ENCODE measurements around the gene C2.

Gene C2

GRCh38 chr6:31927242-31927862 lies at the start of gene C2:
Gene C2, plus strand, starts transcription at chr6:31927717. Its CDS starts 36 bp downstream, at chr6:31927753.
- TF ChIP-seq CTCF (IDR thresholded peaks at IDR 0.05; ENCODE audit: low read depth, low read length), result no peak
- H3K4me3 ChIP-seq (ENCODE audit: low read depth, low read length), result no peak within 1 kb of the TSS

- H3K4me3 ChIP-seq (ENCODE audit: low read depth, low read length), result no peak overlapping the region
- TF ChIP-seq CTCF (IDR thresholded peaks at IDR 0.05; ENCODE audit: low read depth, low read length), result no peak
Observed at GRCh38 chr6:31878222-31878621, 49.3 kb upstream of the C2 start.

- TF ChIP-seq CTCF (IDR thresholded peaks at IDR 0.05; ENCODE audit: low read depth, low read length), result no peak
- no peak within 1 kb of the TSS for H3K4me3 ChIP-seq (ENCODE audit: low read depth, low read length)
Observed at GRCh38 chr6:31878726-31879125, 48.8 kb upstream of the C2 start, which contains the start of gene SLC44A4. Gene SLC44A4, minus strand, starts transcription at chr6:31878997. Its CDS starts 17 bp downstream, at chr6:31878980.

- H3K4me3 ChIP-seq (ENCODE audit: low read depth, low read length), result no peak overlapping the region
- no peak for TF ChIP-seq CTCF (IDR thresholded peaks at IDR 0.05; ENCODE audit: low read depth, low read length)
Observed at GRCh38 chr6:31879143-31879542, 48.4 kb upstream of the C2 start.

DNA sequence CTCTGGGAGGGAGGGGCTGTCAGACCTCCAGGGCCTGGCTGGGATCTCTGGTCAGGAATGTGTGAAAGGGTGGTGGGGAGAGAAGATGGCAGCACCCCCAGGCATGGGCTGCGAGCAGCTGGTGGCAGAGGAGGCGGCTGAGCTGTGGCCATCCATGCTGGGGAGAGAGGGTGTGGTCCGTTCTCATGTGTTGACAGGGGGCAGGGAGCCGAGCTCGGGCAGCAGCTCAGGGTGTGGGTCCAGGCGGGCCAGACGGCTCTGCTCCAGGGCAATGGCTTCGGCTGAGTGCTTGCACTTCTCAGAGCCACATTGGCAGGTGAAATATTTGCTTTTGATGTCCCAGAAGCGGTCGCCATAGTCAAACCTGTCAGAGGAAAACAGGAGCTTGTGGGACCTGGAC lies 47.6 kb upstream of the C2 start:
- H3K4me3 ChIP-seq (ENCODE audit: low read depth, low read length), result no peak overlapping the region
- no peak for TF ChIP-seq CTCF (IDR thresholded peaks at IDR 0.05; ENCODE audit: low read depth, low read length)

DNA sequence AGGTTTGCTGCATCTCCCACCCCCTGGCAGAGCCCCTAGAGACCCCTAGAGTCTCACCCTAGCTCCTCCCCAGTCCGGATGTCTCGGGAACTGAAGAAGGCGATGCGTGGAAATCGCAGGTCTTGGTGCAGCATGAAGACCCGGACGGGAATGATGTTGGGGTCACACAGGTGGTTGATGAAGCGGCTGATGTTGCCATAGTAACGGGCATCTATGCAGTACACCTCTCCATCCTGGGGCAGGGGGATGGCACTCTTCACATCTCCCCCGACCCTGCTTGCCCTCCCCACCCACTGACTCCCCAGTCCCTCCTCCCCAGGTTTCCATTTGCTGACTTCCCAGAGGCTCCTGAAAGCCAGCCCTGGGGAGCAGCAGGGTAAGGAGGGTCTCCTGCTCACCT lies 46.9 kb upstream of the C2 start:
- no peak for TF ChIP-seq CTCF (IDR thresholded peaks at IDR 0.05; ENCODE audit: low read depth, low read length)

DNA sequence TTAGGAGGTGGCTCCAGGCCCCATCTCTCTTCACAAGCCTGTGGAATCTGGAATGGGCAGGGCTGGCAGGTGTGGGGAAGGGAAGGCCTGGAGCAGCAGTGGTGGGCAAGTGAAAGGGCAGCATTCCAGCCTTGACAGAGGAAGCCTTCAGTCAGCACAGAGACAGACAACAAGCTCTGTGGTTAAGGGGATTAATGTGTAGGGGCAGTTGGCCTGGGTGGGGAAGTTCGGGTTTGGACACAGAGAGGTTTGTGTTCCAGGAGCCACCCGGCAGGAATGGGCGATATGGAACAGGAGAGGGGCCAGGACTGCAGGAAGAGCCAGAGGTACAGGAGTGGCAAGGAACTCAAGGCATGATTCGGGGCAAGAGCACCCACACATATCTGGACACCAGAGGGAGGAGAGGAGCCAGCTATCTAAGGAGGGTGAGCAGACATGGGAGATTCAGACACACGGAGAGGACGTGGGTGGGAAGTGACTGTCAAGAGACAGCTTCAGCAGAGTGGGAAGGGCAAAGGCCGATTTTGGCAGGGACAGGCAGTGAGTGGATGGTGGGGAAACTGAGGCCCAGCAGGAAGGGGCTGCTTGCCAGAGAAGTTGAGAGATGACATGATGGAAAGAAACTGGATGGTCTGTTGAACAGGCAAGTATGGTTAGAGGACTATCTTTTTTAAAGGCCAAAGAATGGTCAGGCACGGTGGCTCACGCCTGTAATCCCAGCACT lies 46.2 kb upstream of the C2 start:
- TF ChIP-seq CTCF (IDR thresholded peaks at IDR 0.05; ENCODE audit: low read depth, low read length), result no peak
- no peak overlapping the region for H3K4me3 ChIP-seq (ENCODE audit: low read depth, low read length)

More for the DNA sequence above, 46.9 kb upstream of the C2 start:
- no peak overlapping the region for H3K4me3 ChIP-seq (ENCODE audit: low read depth, low read length)

Data from WI38 (cell line).